Transverse colon (tissue), 4 donors: ENCODE measurements around the gene PPP4C. TPM values are rescaled to one million over a fixed set of nuclear protein-coding genes. Genes with fewer than 3 reads are reported as not detected.

Experiments used
- DNase-seq: peaks from one replicate; pipeline ENCODE4 v3.0.0-alpha.2; 2019
- H3K27ac ChIP-seq, 4 donors: fragments of 200-600 bp; sonication (generic); 2 replicates each; pipeline ENCODE4 v1.5.1; 2016 to 2018; ENCODE audit warnings: inconsistent platforms in 4 of 4
- H3K27me3 ChIP-seq: fragments of 200-600 bp; sonication (generic); 2 replicates; pipeline ENCODE4 v1.5.1; 2017; ENCODE audit warnings: inconsistent platforms
- H3K36me3 ChIP-seq, 4 donors: fragments of 200-600 bp; sonication (generic); 2 replicates each; pipeline ENCODE4 v1.5.1; 2017 to 2019; ENCODE audit warnings: inconsistent platforms in 4 of 4
- H3K4me1 ChIP-seq, 4 donors: fragments of 200-600 bp; sonication (generic); 2 replicates each; pipeline ENCODE4 v1.5.1; 2017 to 2020; ENCODE audit warnings: inconsistent platforms in 4 of 4
- H3K4me3 ChIP-seq, 4 donors: fragments of 200-600 bp; sonication (generic); 1 replicate in 1 of 4; 2 replicates in 3 of 4; pipeline versions ENCODE4 v1.5.1 to v1.6.1; 2017 to 2019; ENCODE audit warnings: inconsistent platforms in 4 of 4
- H3K9me3 ChIP-seq, 2 donors: fragments of 200-600 bp; sonication (generic); 2 replicates each; pipeline ENCODE4 v1.5.1; 2017 to 2019; ENCODE audit warnings: inconsistent platforms in 2 of 2
- EP300 ChIP-seq: sonication (generic); formaldehyde crosslinking; IDR thresholded peaks from one replicate; pipeline ENCODE4 v1.6.1; 2017; ENCODE audit warnings: antibody characterized with exemption, low read depth
- POLR2A ChIP-seq: fragments of 450-650 bp; IDR thresholded peaks from one replicate; pipeline ENCODE4 v1.6.1; 2016; ENCODE audit warnings: antibody characterized with exemption, mild to moderate bottlenecking, moderate library complexity
- POLR2AphosphoS5 ChIP-seq, 3 donors: sonication (generic); formaldehyde crosslinking; IDR thresholded peaks; one replicate each; pipeline ENCODE4 v1.6.1; 2016; ENCODE audit warnings: antibody characterized with exemption in 3 of 3
- WGBS, 2 donors: methylation state at CpG; one replicate each; pipeline ENCODE4 v1.1.5; 2018; ENCODE audit warnings: low coverage in 1 of 2; 5-methylcytosine and 5-hydroxymethylcytosine counted together
- in situ Hi-C, 4 donors: fragments of 200-750 bp; cut with MboI; loops; one replicate each; pipeline versions ENCODE4 v1.15.0 to v1.15.1; 2017; ENCODE audit warnings: low sequenced_read_pairs in 3 of 4, low pct_ligation_motif_present in 1 of 4, low pct_unique_long_range_greater_than_20kb in 1 of 4
- intact Hi-C: fragments of 100-400 bp; cut with DNase I; formaldehyde crosslinking; loops from one replicate; pipeline ENCODE4 v1.15.1; 2023; ENCODE audit warnings: low total_unique reads
- total RNA-seq, 4 donors: library from RNA; depleted of rRNA; stranded (reverse); fragments of >200 nt; gene quantifications; one replicate each; pipeline ENCODE4 v1.1.0, GENCODE V29; 2016
- TF ChIP-seq, protein P1 (sequence below), 5 experiments: fragments of 200-600 bp in 3 of 5; fragments of 450-650 bp in 2 of 5; sonication (generic) in 3 of 5; IDR thresholded peaks; 1 replicate in 2 of 5; 2 replicates in 3 of 5; pipeline ENCODE4 v1.5.1; 2016 to 2017; ENCODE audit warnings: antibody characterized with exemption in 5 of 5, inconsistent platforms in 3 of 5, mild to moderate bottlenecking in 2 of 5, moderate library complexity in 1 of 5

The PPP4C gene
- total RNA-seq, 4 donors from 2014 or later: 17.7 to 92.3 (median 74.3) TPM

- in situ Hi-C loops: no loop called here
- TF ChIP-seq, protein P1, sequence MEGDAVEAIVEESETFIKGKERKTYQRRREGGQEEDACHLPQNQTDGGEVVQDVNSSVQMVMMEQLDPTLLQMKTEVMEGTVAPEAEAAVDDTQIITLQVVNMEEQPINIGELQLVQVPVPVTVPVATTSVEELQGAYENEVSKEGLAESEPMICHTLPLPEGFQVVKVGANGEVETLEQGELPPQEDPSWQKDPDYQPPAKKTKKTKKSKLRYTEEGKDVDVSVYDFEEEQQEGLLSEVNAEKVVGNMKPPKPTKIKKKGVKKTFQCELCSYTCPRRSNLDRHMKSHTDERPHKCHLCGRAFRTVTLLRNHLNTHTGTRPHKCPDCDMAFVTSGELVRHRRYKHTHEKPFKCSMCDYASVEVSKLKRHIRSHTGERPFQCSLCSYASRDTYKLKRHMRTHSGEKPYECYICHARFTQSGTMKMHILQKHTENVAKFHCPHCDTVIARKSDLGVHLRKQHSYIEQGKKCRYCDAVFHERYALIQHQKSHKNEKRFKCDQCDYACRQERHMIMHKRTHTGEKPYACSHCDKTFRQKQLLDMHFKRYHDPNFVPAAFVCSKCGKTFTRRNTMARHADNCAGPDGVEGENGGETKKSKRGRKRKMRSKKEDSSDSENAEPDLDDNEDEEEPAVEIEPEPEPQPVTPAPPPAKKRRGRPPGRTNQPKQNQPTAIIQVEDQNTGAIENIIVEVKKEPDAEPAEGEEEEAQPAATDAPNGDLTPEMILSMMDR (IDR thresholded peaks at IDR 0.05): no peak
- no peak for TF ChIP-seq POLR2A
- TF ChIP-seq POLR2AphosphoS5 (IDR thresholded peaks at IDR 0.05): no peak
- TF ChIP-seq EP300: no peak
Observed at GRCh38 chr16:30131869-30132475, 56.2 kb downstream of the PPP4C start.

GRCh38 chr16:30132591-30132990 is 56.8 kb downstream of the PPP4C start:
- in situ Hi-C loops: no loop called here
- H3K36me3 ChIP-seq: no peaks in the 10 kb centered on the region
- H3K4me3 ChIP-seq: no peak overlapping the region
- no peaks in the 10 kb centered on the region for H3K9me3 ChIP-seq
- DNase-seq: no peak
- TF ChIP-seq POLR2A: no peak
- TF ChIP-seq, protein P1 (IDR thresholded peaks at IDR 0.05): no peak
- TF ChIP-seq POLR2AphosphoS5 (IDR thresholded peaks at IDR 0.05): no peak
- no peak for TF ChIP-seq EP300
- no peaks in the 10 kb centered on the region for H3K27me3 ChIP-seq
- H3K4me1 ChIP-seq: no peaks in the 10 kb centered on the region
- no peak overlapping the region for H3K27ac ChIP-seq
- intact Hi-C loops: no loop called here
- 79 to 85% methylated on average over 3 of the region's 3 CpGs for WGBS, 2 donors

More at GRCh38 chr16:30131869-30132475, 56.2 kb downstream of the PPP4C start:
- Histone ChIP-seq H3K27me3 (no peaks in the 10 kb centered on the region), H3K4me3 (no peak overlapping the region), H3K36me3 (no peaks in the 10 kb centered on the region), H3K9me3 (no peaks in the 10 kb centered on the region), H3K27ac (no peak overlapping the region), H3K4me1 (no peaks in the 10 kb centered on the region)
- DNase-seq: no peak
- 75% methylated on average over 4 of the region's 4 CpGs; no CpG with 5 or more reads in 1 of the 2 donors for WGBS, 2 donors
- intact Hi-C loops: no loop called here

Other genes with a start within 250 kb of the PPP4C start
- gene CDIPT, start 212.8 kb upstream of the PPP4C start, total RNA-seq: 100 to 1,000 TPM in 1 of 4 donors, 10 to 100 TPM in 3; 58.5 to 139 (median 94.5) TPM
- 1 to 10 TPM; 2.0 to 9.7 (median 6.3) TPM for gene SEZ6L2, start 176.4 kb upstream of the PPP4C start, total RNA-seq
- 1 to 10 TPM in 2 of 4 donors, under 1 TPM in 1, not detected in 1; 0.40 to 1.2 (median 1.1) TPM for gene ASPHD1, start 175.5 kb upstream of the PPP4C start, total RNA-seq
- gene KCTD13, start 149.8 kb upstream of the PPP4C start, total RNA-seq: 100 to 1,000 TPM in 1 of 4 donors, 10 to 100 TPM in 3; 40.3 to 110 (median 57.4) TPM
- gene TMEM219, start 113.9 kb upstream of the PPP4C start, total RNA-seq: 100 to 1,000 TPM; 149 to 210 (median 158) TPM
- gene TAOK2, start 102.1 kb upstream of the PPP4C start, total RNA-seq: 100 to 1,000 TPM in 1 of 4 donors, 10 to 100 TPM in 3; 54.6 to 103 (median 68.1) TPM
- gene HIRIP3, start 80.4 kb upstream of the PPP4C start, total RNA-seq: 10 to 100 TPM in 2 of 4 donors, 1 to 10 TPM in 2; 1.8 to 11.7 (median 8.8) TPM
- gene INO80E, start 79.8 kb upstream of the PPP4C start, total RNA-seq: 10 to 100 TPM; 65.6 to 94.3 (median 73.0) TPM
- gene DOC2A, start 65.0 kb upstream of the PPP4C start, total RNA-seq: 10 to 100 TPM in 1 of 4 donors, 1 to 10 TPM in 3; 7.2 to 28.8 (median 9.7) TPM
- not detected for gene C16orf92, start 52.8 kb upstream of the PPP4C start, total RNA-seq
- not detected for gene TLCD3B, start 44.7 kb upstream of the PPP4C start, total RNA-seq
- gene ALDOA, start 10.2 kb upstream of the PPP4C start, total RNA-seq: 1,000 to 10,000 TPM in 2 of 4 donors, 100 to 1,000 TPM in 2; 778 to 1,392 (median 1,174) TPM
- 1 to 10 TPM in 1 of 4 donors, under 1 TPM in 1, not detected in 2; 0.82 to 2.2 TPM for gene TBX6, start 15.9 kb downstream of the PPP4C start, total RNA-seq
- gene YPEL3, start 20.2 kb downstream of the PPP4C start, total RNA-seq: 100 to 1,000 TPM in 3 of 4 donors, 10 to 100 TPM in 1; 90.8 to 154 (median 125) TPM
- gene GDPD3, start 37.5 kb downstream of the PPP4C start, total RNA-seq: 10 to 100 TPM in 3 of 4 donors, 1 to 10 TPM in 1; 9.4 to 33.3 (median 30.4) TPM
- gene MAPK3, start 47.2 kb downstream of the PPP4C start, total RNA-seq: 100 to 1,000 TPM; 226 to 448 (median 244) TPM
- gene CORO1A, start 107.6 kb downstream of the PPP4C start, total RNA-seq: 10 to 100 TPM in 3 of 4 donors, 1 to 10 TPM in 1; 5.6 to 30.2 (median 24.0) TPM
- gene BOLA2B, start 117.7 kb downstream of the PPP4C start, total RNA-seq: 1,000 to 10,000 TPM in 1 of 4 donors, 100 to 1,000 TPM in 2, 10 to 100 TPM in 1; 39.6 to 1,391 (median 605) TPM
- gene SLX1A, start 117.9 kb downstream of the PPP4C start, total RNA-seq: 100 to 1,000 TPM; 118 to 327 (median 158) TPM
- gene SULT1A3, start 123.3 kb downstream of the PPP4C start, total RNA-seq: 100 to 1,000 TPM in 1 of 4 donors, 10 to 100 TPM in 3; 55.4 to 864 (median 58.7) TPM
- 1 to 10 TPM; 2.4 to 6.4 (median 5.2) TPM for gene NPIPB13, start 172.5 kb downstream of the PPP4C start, total RNA-seq